GM23248 (cell line): Measurements from ENCODE around the gene MON1A.

Source experiments
- EZH2 ChIP-seq: fragments of 200-600 bp; sonication (generic); IDR thresholded peaks from 2 replicates; pipeline ENCODE4 v1.6.1; 2018; ENCODE audit warnings: antibody characterized with exemption, mild to moderate bottlenecking; ENCODE audit not compliant: insufficient read depth, poor library complexity, severe bottlenecking
- EZH2phosphoT487 ChIP-seq: fragments of 200-600 bp; sonication (generic); IDR thresholded peaks from 2 replicates; pipeline ENCODE4 v1.6.1; 2018; ENCODE audit warnings: antibody characterized with exemption, moderate library complexity, mild to moderate bottlenecking, low read depth; ENCODE audit not compliant: insufficient read depth

DNA sequence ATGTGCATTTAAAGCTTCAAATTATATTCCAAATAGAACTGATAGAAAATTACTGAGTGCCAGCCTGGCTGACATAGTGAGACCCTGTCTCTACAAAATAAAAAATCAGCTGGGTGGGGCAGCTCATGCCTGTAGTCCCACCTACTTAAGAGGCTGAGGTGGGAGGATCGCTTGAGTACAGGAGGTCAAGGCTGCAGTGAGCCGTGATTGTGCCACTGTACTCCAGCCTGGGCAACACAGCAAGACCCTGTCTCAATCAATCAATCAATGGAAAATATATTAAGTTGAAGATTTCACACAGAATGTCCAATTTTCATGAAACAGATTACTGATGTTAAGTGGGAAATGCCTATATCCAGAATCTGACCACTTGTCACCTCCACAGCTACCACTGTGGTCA, 4.1 kb downstream of the MON1A start:
- TF ChIP-seq EZH2phosphoT487, result no peak
- no peak for TF ChIP-seq EZH2
